Measurements from ENCODE around the gene GPRASP3.

GRCh38 chrX:102768987-102769761 is 48.6 kb downstream of the GPRASP3 start:
- TF ChIP-seq CTCF (conservative IDR thresholded peaks at IDR 0.05 in 1 of 2, IDR thresholded peaks at IDR 0.05 in 1 of 2; ENCODE audit: extremely low read depth in 1 of 2, insufficient read depth in 1 of 2, low read depth in 1 of 2, low read length in 2 of 2) (no peak), EZH2 (IDR thresholded peaks at IDR 0.05; ENCODE audit: borderline replicate concordance, low read length) (no peak)

Data from mammary epithelial cell (primary cell).